ENCODE measurements around the gene ARHGEF25. TPM values are rescaled to one million over a fixed set of nuclear protein-coding genes. Genes with fewer than 3 reads are reported as not detected.

Gene ARHGEF25
- total RNA-seq, 4 donors from 2014 or later: 1.9 to 3.3 (median 2.4) TPM

- Histone ChIP-seq H3K4me3 (no peak overlapping the region), H3K36me3 (no peaks in the 10 kb centered on the region), H3K27ac (no peak overlapping the region), H3K9me3 (no peaks in the 10 kb centered on the region), H3K4me1 (no peaks in the 10 kb centered on the region), H3K27me3 (no peaks in the 10 kb centered on the region)
- no peak for DNase-seq
- in situ Hi-C loops (cut with MboI; ENCODE audit: low sequenced_read_pairs in 4 of 4): loop anchor here in 1 of 4 donors (10.0 kb wide), 1 partner anchor 47 kb away; no protein-coding TSS in a partner anchor
- TF ChIP-seq CTCF (IDR thresholded peaks at IDR 0.05 in 4 of 5, conservative IDR thresholded peaks at IDR 0.05 in 1 of 5) (no peak), POLR2A (IDR thresholded peaks at IDR 0.05) (no peak)
- intact Hi-C loops (cut with DNase I; ENCODE audit: low total_unique reads): no loop called here
- ATAC-seq: no peak
These were observed 33.1 kb upstream of the ARHGEF25 start for GRCh38 chr12:57577981-57578758.

- no peak for DNase-seq
- intact Hi-C loops (cut with DNase I; ENCODE audit: low total_unique reads) (no loop called here), in situ Hi-C loops (cut with MboI; ENCODE audit: low sequenced_read_pairs in 4 of 4) (loop anchor here in 1 of 4 donors (10.0 kb wide), 1 partner anchor 46 kb away; no protein-coding TSS in a partner anchor)
- no peak for ATAC-seq
- Histone ChIP-seq H3K27me3 (no peaks in the 10 kb centered on the region), H3K4me3 (no peak overlapping the region), H3K9me3 (no peaks in the 10 kb centered on the region), H3K27ac (no peak overlapping the region), H3K36me3 (no peaks in the 10 kb centered on the region), H3K4me1 (no peaks in the 10 kb centered on the region)
- TF ChIP-seq CTCF (IDR thresholded peaks at IDR 0.05 in 4 of 5, conservative IDR thresholded peaks at IDR 0.05 in 1 of 5) (no peak), POLR2A (IDR thresholded peaks at IDR 0.05) (no peak)
These were observed 32.2 kb upstream of the ARHGEF25 start for GRCh38 chr12:57579011-57579410.

- no peak overlapping the region for H3K4me3 ChIP-seq
- ATAC-seq: no peak
- H3K4me1 ChIP-seq: no peaks in the 10 kb centered on the region
- in situ Hi-C loops (cut with MboI; ENCODE audit: low sequenced_read_pairs in 4 of 4): loop anchor here in 2 of 4 donors (5.0 to 10.0 kb wide), 2 partner anchors 45 to 47 kb away; no protein-coding TSS in a partner anchor
- no peaks in the 10 kb centered on the region for H3K9me3 ChIP-seq
- H3K36me3 ChIP-seq: no peaks in the 10 kb centered on the region
- no peaks in the 10 kb centered on the region for H3K27me3 ChIP-seq
- H3K27ac ChIP-seq: no peak overlapping the region
- no peak for DNase-seq
- intact Hi-C loops (cut with DNase I; ENCODE audit: low total_unique reads): loop anchor here (10.0 kb wide), 1 partner anchor 325 kb away; no protein-coding TSS in a partner anchor
- no peak for TF ChIP-seq CTCF (IDR thresholded peaks at IDR 0.05 in 4 of 5, conservative IDR thresholded peaks at IDR 0.05 in 1 of 5)
- TF ChIP-seq POLR2A (IDR thresholded peaks at IDR 0.05): no peak
These were observed 31.4 kb upstream of the ARHGEF25 start for GRCh38 chr12:57579677-57580465.

- ATAC-seq (no peak), DNase-seq (no peak)
- Histone ChIP-seq H3K9me3 (no peaks in the 10 kb centered on the region), H3K27ac (no peak overlapping the region), H3K27me3 (no peaks in the 10 kb centered on the region), H3K36me3 (no peaks in the 10 kb centered on the region), H3K4me1 (no peaks in the 10 kb centered on the region), H3K4me3 (no peak overlapping the region)
- in situ Hi-C loops (cut with MboI; ENCODE audit: low sequenced_read_pairs in 4 of 4) (loop anchor here in 1 of 4 donors (5.0 kb wide), 1 partner anchor 47 kb away; no protein-coding TSS in a partner anchor), intact Hi-C loops (cut with DNase I; ENCODE audit: low total_unique reads) (loop anchor here (10.0 kb wide), 1 partner anchor 324 kb away; no protein-coding TSS in a partner anchor)
- TF ChIP-seq CTCF (IDR thresholded peaks at IDR 0.05 in 4 of 5, conservative IDR thresholded peaks at IDR 0.05 in 1 of 5): no peak
- no peak for TF ChIP-seq POLR2A (IDR thresholded peaks at IDR 0.05)
These were observed 30.8 kb upstream of the ARHGEF25 start for GRCh38 chr12:57580466-57580795.
